GM23338 (cell line): ENCODE measurements around the gene ARL5C.
"Not testable (repeated sequence)": the region's sequence is repeated elsewhere in the genome, so short reads cannot be mapped to it uniquely, and the experiment has no call there.

ENCODE experiments used
- CREB1 ChIP-seq: fragments of 250-450 bp; sonication (Bioruptor Pico); IDR thresholded peaks from 2 replicates; pipeline ENCODE4 v1.5.0; 2020; ENCODE audit warnings: low read depth, mild to moderate bottlenecking, moderate library complexity
- CTCF ChIP-seq, 2 experiments: fragments of 200-600 bp in 1 of 2; sonication (generic) in 1 of 2; conservative IDR thresholded peaks; 2 replicates each; pipeline versions ENCODE4 v1.5.1 to v1.6.1; 2016 to 2017; ENCODE audit warnings: antibody characterized with exemption in 2 of 2, low read depth in 2 of 2, mild to moderate bottlenecking in 2 of 2, moderate library complexity in 1 of 2
- EZH2 ChIP-seq: fragments of 200-600 bp; sonication (generic); IDR thresholded peaks from one replicate; pipeline ENCODE4 v1.8.0; 2017; ENCODE audit warnings: antibody characterized with exemption, mild to moderate bottlenecking, low read depth; ENCODE audit not compliant: unreplicated experiment
- EZH2phosphoT487 ChIP-seq: fragments of 200-600 bp; sonication (generic); IDR thresholded peaks from one replicate; pipeline ENCODE4 v1.8.1; 2018; ENCODE audit warnings: antibody characterized with exemption; ENCODE audit not compliant: unreplicated experiment
- POLR2AphosphoS5 ChIP-seq: IDR thresholded peaks from 2 replicates; pipeline ENCODE4 v1.6.1; 2016; ENCODE audit warnings: antibody characterized with exemption, low read depth
- TF ChIP-seq, protein P1 (sequence below): IDR thresholded peaks from one replicate; pipeline ENCODE4 v1.6.1; 2018; ENCODE audit warnings: antibody characterized with exemption; ENCODE audit not compliant: unreplicated experiment

DNA sequence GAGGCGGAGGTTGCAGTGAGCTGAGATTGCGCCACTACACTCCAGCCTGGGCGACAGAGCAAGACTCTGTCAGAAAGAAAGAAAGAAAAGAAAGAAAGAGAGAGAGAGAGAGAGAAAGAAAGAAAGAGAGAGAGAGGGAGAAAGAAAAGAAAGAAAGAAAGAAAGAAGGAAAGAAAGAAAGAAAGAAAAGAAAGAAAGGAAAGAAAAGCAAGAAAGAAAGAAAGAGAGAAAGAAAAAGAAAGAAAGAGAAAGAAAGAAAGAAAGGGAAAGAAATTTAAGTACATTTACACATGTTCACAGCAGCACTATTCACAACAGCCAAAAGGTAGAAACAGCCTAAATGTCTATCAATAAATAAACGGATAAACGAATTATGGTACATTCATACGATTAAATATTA is 36.4 kb downstream of the ARL5C start:
- TF ChIP-seq CTCF (conservative IDR thresholded peaks at IDR 0.05; ENCODE audit: low read depth in 2 of 2); POLR2AphosphoS5; CREB1 (CRISPR knock-in tag); EZH2phosphoT487; EZH2: not testable (repeated sequence)
- TF ChIP-seq, protein P1, sequence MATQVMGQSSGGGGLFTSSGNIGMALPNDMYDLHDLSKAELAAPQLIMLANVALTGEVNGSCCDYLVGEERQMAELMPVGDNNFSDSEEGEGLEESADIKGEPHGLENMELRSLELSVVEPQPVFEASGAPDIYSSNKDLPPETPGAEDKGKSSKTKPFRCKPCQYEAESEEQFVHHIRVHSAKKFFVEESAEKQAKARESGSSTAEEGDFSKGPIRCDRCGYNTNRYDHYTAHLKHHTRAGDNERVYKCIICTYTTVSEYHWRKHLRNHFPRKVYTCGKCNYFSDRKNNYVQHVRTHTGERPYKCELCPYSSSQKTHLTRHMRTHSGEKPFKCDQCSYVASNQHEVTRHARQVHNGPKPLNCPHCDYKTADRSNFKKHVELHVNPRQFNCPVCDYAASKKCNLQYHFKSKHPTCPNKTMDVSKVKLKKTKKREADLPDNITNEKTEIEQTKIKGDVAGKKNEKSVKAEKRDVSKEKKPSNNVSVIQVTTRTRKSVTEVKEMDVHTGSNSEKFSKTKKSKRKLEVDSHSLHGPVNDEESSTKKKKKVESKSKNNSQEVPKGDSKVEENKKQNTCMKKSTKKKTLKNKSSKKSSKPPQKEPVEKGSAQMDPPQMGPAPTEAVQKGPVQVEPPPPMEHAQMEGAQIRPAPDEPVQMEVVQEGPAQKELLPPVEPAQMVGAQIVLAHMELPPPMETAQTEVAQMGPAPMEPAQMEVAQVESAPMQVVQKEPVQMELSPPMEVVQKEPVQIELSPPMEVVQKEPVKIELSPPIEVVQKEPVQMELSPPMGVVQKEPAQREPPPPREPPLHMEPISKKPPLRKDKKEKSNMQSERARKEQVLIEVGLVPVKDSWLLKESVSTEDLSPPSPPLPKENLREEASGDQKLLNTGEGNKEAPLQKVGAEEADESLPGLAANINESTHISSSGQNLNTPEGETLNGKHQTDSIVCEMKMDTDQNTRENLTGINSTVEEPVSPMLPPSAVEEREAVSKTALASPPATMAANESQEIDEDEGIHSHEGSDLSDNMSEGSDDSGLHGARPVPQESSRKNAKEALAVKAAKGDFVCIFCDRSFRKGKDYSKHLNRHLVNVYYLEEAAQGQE, result not testable (repeated sequence)
